Dedifferentiated amniotic fluid mesenchymal stem cell (primary cell): ENCODE data around the gene ZFHX2.

Experiments
- DNase-seq: peaks from one replicate; pipeline ENCODE4 v3.0.0-alpha.2; 2016; ENCODE audit errors: extremely low spot score

Gene ZFHX2

GRCh38 chr14:23572836-23573235 is 21.3 kb upstream of the ZFHX2 start:
- no peak for DNase-seq

- no peak for DNase-seq
Measured at GRCh38 chr14:23572524-23572828, 20.9 kb upstream of the ZFHX2 start.

- DNase-seq = no peak
Measured at GRCh38 chr14:23571701-23572523, 20.3 kb upstream of the ZFHX2 start.

GRCh38 chr14:23570806-23571483 is 19.4 kb upstream of the ZFHX2 start:
- no peak for DNase-seq

- DNase-seq = no peak
Measured at GRCh38 chr14:23569443-23570151, 18.0 kb upstream of the ZFHX2 start.

- DNase-seq = no peak
Measured at GRCh38 chr14:23568600-23569331, 17.2 kb upstream of the ZFHX2 start.

- no peak for DNase-seq
Measured at GRCh38 chr14:23568021-23568599, 16.5 kb upstream of the ZFHX2 start.

GRCh38 chr14:23567186-23568020 is 15.8 kb upstream of the ZFHX2 start, which contains the start of gene AP1G2:
TSS of gene AP1G2 (minus strand) at chr14:23567791. CDS start at chr14:23567314, 477 bp downstream.
- no peak for DNase-seq

GRCh38 chr14:23566778-23567185 is 15.2 kb upstream of the ZFHX2 start:
- no peak for DNase-seq

- no peak for DNase-seq
Measured at GRCh38 chr14:23566112-23566777, 14.7 kb upstream of the ZFHX2 start.

- no peak for DNase-seq
Measured at GRCh38 chr14:23565626-23566025, 14.1 kb upstream of the ZFHX2 start.

- no peak for DNase-seq
Measured at GRCh38 chr14:23564876-23565275, 13.3 kb upstream of the ZFHX2 start.

- DNase-seq = no peak
Measured at GRCh38 chr14:23564181-23564812, 12.7 kb upstream of the ZFHX2 start.

GRCh38 chr14:23563473-23564180 is 12.1 kb upstream of the ZFHX2 start:
- no peak for DNase-seq

GRCh38 chr14:23562822-23563472 is 11.4 kb upstream of the ZFHX2 start:
- no peak for DNase-seq

GRCh38 chr14:23561873-23562821 is 10.6 kb upstream of the ZFHX2 start:
- DNase-seq = no peak

GRCh38 chr14:23561259-23561658 is 9.7 kb upstream of the ZFHX2 start:
- DNase-seq = no peak
